GM10266 (cell line): ENCODE measurements around the gene EEF1AKMT1.

Experiments
- DNase-seq: peaks from one replicate; pipeline ENCODE4 v3.0.0; 2012; ENCODE audit errors: extremely low spot score
- CTCF ChIP-seq: IDR thresholded peaks from 2 replicates; pipeline ENCODE4 v1.5.1; 2012; ENCODE audit warnings: mild to moderate bottlenecking, low read depth; ENCODE audit not compliant: control insufficient read depth, insufficient read depth; ENCODE audit errors: missing control alignments

The EEF1AKMT1 gene

GRCh38 chr13:20713014-20713376 is 60.8 kb downstream of the EEF1AKMT1 start:
- DNase-seq = no peak
- no peak for TF ChIP-seq CTCF

- TF ChIP-seq CTCF = no peak
- DNase-seq = no peak
Measured at GRCh38 chr13:20711301-20712044, 62.3 kb downstream of the EEF1AKMT1 start.

- DNase-seq = no peak
- TF ChIP-seq CTCF = no peak
Measured at GRCh38 chr13:20709782-20710181, 64.0 kb downstream of the EEF1AKMT1 start.

GRCh38 chr13:20709369-20709768 is 64.4 kb downstream of the EEF1AKMT1 start:
- DNase-seq = peak; percentile 9
- no peak for TF ChIP-seq CTCF

- DNase-seq = no peak
- no peak for TF ChIP-seq CTCF
Measured at GRCh38 chr13:20708216-20708615, 65.5 kb downstream of the EEF1AKMT1 start.

- TF ChIP-seq CTCF = no peak
- DNase-seq = peak; percentile 11
Measured at GRCh38 chr13:20706661-20707060, 67.1 kb downstream of the EEF1AKMT1 start.

GRCh38 chr13:20704459-20705069 is 69.2 kb downstream of the EEF1AKMT1 start:
- DNase-seq = peak; percentile 34
- TF ChIP-seq CTCF = no peak
